Measurements from ENCODE around the gene WAPL. TPM values are rescaled to one million over a fixed set of nuclear protein-coding genes. Genes with fewer than 3 reads are reported as not detected.

Gene WAPL
- total RNA-seq, 1 donor from 2014 or later, result 29.3 TPM

- peaks cover 24% of the 10 kb centered on the region for H3K36me3 Mint-ChIP-seq (ENCODE audit: unreplicated experiment)
- H3K9me3 Mint-ChIP-seq (ENCODE audit: unreplicated experiment), result no peaks in the 10 kb centered on the region
Measured at GRCh38 chr10:86472061-86472460, 49.5 kb downstream of the WAPL start.

GRCh38 chr10:86461963-86462804, 59.4 kb downstream of the WAPL start:
- Mint-ChIP-seq H3K9me3 (ENCODE audit: unreplicated experiment) (no peaks in the 10 kb centered on the region), H3K4me3 (ENCODE audit: unreplicated experiment) (no peak overlapping the region), H3K36me3 (ENCODE audit: unreplicated experiment) (peaks cover 51% of the 10 kb centered on the region), H3K27me3 (ENCODE audit: unreplicated experiment) (no peaks in the 10 kb centered on the region), H3K4me1 (ENCODE audit: unreplicated experiment) (no peaks in the 10 kb centered on the region), H3K27ac (ENCODE audit: unreplicated experiment) (no peak overlapping the region)
- no peak for DNase-seq (ENCODE audit: extremely low spot score, unreplicated experiment)
- no peak for TF ChIP-seq CTCF (IDR thresholded peaks at IDR 0.05)

More at GRCh38 chr10:86472061-86472460, 49.5 kb downstream of the WAPL start:
- Mint-ChIP-seq H3K4me1 (ENCODE audit: unreplicated experiment) (peaks cover 2% of the 10 kb centered on the region), H3K4me3 (ENCODE audit: unreplicated experiment) (no peak overlapping the region), H3K27ac (ENCODE audit: unreplicated experiment) (no peak overlapping the region), H3K27me3 (ENCODE audit: unreplicated experiment) (no peaks in the 10 kb centered on the region)
- TF ChIP-seq CTCF (IDR thresholded peaks at IDR 0.05), result no peak
- DNase-seq (ENCODE audit: extremely low spot score, unreplicated experiment), result no peak

GRCh38 chr10:86451604-86451960, 70.0 kb downstream of the WAPL start:
- Mint-ChIP-seq H3K27ac (ENCODE audit: unreplicated experiment) (no peak overlapping the region), H3K4me3 (ENCODE audit: unreplicated experiment) (no peak overlapping the region), H3K36me3 (ENCODE audit: unreplicated experiment) (peaks cover 33% of the 10 kb centered on the region), H3K4me1 (ENCODE audit: unreplicated experiment) (peaks cover 6% of the 10 kb centered on the region), H3K9me3 (ENCODE audit: unreplicated experiment) (no peaks in the 10 kb centered on the region), H3K27me3 (ENCODE audit: unreplicated experiment) (no peaks in the 10 kb centered on the region)
- TF ChIP-seq CTCF (IDR thresholded peaks at IDR 0.05), result no peak
- DNase-seq (ENCODE audit: extremely low spot score, unreplicated experiment), result no peak

- no peak for DNase-seq (ENCODE audit: extremely low spot score, unreplicated experiment)
- no peak for TF ChIP-seq CTCF (IDR thresholded peaks at IDR 0.05)
- Mint-ChIP-seq H3K4me1 (ENCODE audit: unreplicated experiment) (peaks cover 6% of the 10 kb centered on the region), H3K27me3 (ENCODE audit: unreplicated experiment) (no peaks in the 10 kb centered on the region), H3K4me3 (ENCODE audit: unreplicated experiment) (no peak overlapping the region), H3K36me3 (ENCODE audit: unreplicated experiment) (peaks cover 35% of the 10 kb centered on the region), H3K27ac (ENCODE audit: unreplicated experiment) (no peak overlapping the region), H3K9me3 (ENCODE audit: unreplicated experiment) (no peaks in the 10 kb centered on the region)
Measured at GRCh38 chr10:86450806-86451603, 70.6 kb downstream of the WAPL start.
